ENCODE data around the gene C6orf163.
"Not testable (repeated sequence)": the region's sequence is repeated elsewhere in the genome, so short reads cannot be mapped to it uniquely, and the experiment has no call there.

GRCh38 chr6:87323880-87324279 lies 20.7 kb upstream of the C6orf163 start:
- not testable (repeated sequence) for TF ChIP-seq CTCF (IDR thresholded peaks at IDR 0.05; ENCODE audit: insufficient read depth, low read depth, low read length); EZH2 (IDR thresholded peaks at IDR 0.05; ENCODE audit: insufficient read depth, low read length)

Measured in astrocyte (in vitro differentiated cells and primary cell).